NCI-H146 (cell line): ENCODE data around the gene CASR.

Source experiments
- DNase-seq: peaks from one replicate; lab custom pipeline; 2025; lab: John Stamatoyannopoulos, UW

CASR gene

DNA sequence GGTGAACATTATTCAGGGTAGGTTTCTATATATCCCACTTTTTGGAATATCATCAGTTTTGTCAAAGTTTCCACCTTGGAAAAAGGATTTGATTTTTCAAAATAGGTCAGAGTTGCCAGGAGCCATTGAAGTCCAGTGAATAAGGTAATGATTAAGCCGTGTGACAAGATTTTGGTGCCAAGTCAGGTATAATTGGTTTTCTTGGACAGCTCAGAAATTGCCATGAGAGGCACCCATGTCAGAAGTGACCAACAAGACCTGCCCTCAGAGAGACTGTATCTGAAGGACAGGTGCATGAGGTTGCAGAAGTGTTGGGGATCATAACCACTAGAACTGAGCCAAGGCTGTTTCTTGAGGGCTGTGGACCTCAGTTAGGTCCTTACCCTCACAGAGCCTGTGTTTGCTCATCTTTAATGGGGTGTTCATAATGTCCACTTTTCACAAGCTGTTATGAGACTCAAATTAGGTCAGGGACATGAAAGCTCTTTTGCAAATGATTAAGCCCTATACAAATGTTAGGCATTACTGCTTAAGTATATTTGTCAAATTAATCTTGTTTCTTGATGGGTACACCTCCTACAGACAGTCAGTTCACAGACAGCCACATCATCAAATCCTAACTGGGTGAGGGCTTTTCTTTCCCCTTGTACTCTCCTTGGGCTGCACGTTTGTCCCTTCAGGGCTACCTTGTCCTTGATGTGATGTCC lies 32.3 kb downstream of the CASR start:
- DNase-seq = no peak

DNA sequence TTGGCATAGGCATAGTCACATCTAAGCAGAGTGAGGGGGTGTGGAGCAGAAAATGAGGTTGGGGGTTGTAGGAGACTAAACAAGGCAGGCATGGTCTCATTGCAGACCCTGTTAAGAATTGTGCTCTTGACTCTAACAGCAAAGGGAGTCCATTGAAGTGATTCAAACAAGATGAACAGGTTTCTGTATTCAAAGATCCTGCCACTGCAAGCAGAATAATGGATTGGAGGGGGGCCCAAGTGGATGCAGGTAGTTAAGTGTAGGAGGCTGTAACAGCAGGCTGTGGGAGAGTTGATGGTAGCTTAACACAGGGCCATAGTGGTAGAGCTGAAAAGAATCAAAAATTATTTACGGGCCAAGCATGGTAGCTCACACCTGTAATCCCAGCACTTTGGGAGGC lies 34.4 kb downstream of the CASR start:
- no peak for DNase-seq

DNA sequence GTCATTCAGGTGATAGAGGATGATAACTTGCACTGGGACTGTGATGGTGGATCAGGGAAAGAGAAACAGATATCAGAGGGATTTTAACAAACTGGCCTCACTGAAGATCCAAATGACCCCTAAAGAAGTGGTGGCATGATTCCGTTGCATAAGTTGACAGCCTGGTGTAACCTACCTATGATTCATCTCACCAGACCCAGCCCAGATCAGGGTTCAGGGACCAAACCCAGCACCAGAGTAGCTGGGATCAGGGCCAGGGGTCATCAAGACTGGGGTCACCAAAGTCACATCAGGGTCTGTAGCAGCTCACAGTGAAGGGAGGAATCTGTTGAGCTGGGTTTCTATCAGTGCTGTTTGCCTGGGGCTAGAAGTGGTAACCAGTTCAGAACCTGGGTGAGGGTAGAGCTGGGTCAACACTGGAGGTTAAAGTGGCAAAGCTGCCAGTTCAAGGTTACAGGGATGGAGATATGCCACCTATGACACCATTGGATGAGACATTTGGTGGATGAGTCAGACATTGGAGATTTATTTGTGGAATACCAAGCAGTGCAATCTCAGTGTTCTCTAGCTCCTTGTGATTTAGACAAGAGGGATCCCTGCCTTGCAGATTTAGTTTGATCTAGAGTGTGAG lies 35.9 kb downstream of the CASR start:
- DNase-seq = no peak

DNA sequence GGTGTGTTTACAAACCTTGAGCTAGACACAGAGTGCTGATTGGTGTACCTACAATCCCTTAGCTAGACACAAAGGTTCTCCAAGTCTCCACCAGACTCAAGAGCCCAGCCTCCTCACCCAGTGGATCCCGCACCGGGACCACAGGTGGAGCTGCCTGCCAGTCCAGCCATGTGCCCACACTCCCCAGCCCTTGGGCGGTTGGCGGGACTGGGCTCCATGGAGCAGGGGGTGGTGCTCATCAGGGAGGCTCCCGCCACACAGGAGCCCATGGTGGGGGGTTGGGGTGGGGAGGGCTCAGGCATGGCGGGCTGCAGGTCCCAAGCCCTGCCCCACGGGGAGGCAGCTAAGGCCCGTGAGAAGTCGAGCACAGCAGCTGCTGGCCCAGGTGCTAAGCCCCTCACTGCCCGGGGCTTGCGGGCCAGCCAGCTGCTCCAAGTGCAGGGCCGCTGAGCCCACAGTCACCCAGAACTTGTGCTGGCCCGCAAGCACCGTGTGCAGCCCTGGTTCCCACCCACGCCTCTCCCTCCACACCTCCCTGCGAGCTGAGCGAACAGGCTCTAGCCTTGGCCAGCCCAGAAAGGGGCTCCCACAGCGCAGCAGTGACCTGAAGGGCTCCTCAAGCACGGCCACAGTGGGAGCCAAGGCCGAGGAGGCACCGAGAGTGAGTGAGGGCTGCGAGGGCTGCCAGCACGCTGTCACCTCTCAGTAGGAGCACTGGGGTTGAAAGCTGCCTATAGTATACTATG lies 43.7 kb downstream of the CASR start:
- DNase-seq = no peak

DNA sequence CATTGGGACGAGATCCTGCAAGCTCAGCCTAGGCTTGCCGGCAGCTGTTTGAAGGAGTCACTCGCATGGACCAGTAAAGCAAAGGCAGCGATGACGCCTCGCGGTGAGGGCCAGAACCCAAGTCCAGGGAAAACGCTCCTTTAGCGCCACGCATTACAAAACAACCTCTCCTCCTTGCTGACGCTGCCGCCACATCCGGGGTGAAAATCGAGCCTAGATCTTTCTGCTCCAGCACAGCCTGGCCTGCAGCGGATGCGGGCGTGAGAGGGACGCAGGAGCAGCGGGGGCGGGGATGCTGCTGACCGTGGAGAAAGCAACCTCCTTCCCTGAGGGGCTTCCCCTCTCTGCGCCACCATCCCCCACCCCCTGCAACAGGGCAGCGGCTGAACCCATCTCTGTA lies 46.7 kb downstream of the CASR start:
- no peak for DNase-seq

DNA sequence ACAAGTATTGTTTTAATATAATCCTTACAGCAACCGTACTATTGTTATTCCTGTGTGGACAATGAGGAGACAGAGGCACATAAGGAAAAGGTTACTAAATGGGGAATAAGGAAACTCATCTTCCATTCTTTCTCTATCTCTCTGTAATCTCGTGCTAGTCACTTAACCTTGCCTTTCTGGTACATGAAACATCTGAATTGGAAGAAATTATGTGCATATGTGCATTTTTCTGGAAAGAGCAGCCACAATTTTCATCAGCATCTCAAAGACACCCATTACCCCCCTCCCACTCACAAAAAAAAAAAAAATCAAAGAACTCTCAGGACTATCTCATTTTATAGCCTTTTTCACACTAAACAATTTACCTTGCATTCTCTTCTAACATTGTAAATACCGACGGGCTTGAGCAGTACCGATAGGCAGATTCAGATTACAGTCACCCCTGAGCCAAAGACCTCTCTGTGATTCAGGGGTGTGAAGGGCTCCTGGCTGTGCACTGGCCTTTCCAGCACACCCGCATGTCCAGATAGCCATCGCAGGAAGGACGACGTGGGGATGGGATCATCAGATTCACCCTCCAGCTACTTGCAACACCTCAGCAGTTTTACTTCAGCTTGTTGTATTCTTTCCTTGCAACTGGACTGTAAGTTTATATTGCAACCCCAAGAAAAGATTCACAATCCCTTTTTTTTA lies 48.1 kb downstream of the CASR start:
- DNase-seq = no peak

DNA sequence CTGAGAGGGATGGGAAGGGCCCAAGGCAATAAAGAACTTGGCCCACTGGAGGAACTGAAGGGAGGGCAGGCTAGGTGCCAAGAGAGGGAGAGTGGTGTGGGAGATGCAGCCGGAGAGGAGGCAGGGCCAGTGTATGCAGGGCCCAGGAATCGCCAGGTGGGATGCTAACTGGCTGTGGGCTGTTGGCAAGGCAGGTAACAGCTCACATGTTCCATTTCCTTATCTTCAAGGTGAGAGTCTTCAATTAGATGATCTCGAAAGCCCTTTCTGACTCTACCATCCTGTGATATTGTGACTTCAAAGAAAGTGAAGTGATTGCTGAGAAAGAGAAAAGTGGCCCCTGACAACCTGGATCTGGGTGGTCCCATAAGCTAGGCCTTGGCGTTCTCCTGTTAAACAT lies 49.0 kb downstream of the CASR start:
- no peak for DNase-seq

DNA sequence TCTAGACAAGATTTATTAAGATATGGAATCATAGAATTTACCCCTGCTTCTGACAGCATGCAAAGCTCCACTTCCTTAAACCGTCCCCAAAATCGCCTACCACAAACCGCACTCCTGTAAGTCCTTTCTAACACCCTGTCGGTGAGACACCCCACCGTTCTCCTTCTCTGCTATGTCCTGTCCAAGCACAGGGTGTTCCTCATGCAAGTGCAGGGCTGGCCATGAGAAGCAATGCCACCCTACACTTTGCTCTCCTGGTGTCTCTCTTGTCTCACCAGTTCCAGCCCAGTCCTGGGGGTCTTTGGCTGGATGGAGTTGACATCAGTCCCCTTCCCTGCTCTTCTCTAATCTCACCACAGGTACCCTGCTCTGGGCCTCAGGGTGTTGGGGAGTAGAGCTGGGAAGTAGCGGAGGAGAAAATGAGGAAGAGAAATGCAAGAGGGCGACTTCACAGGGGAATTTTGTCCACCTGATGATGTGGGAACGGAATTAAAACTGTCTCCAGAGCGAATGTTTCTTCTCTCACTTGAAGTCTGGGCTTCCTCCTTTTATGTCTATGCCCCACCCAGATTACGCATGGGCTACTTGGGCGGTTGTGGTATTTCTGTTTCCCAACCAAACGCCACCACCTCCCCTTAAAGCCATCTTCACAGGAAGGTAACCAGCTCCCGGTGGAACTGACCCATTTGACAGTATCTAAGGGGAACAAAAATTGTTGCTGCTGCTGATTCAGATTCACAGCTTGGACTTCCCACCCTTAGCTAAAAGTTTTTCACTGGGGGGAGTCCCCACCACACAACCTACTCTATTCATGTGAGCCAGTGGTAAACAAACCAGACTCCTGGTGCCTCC lies 49.9 kb downstream of the CASR start:
- no peak for DNase-seq

GRCh38 chr3:122234117-122234516 lies 50.6 kb downstream of the CASR start:
- no peak for DNase-seq

GRCh38 chr3:122235147-122235546 lies 51.7 kb downstream of the CASR start:
- DNase-seq = no peak

GRCh38 chr3:122239112-122239511 lies 55.6 kb downstream of the CASR start:
- DNase-seq = no peak

- DNase-seq = no peak
Measured at GRCh38 chr3:122245513-122246174, 62.2 kb downstream of the CASR start.

- DNase-seq = no peak
Measured at GRCh38 chr3:122246199-122246598, 62.7 kb downstream of the CASR start.

DNA sequence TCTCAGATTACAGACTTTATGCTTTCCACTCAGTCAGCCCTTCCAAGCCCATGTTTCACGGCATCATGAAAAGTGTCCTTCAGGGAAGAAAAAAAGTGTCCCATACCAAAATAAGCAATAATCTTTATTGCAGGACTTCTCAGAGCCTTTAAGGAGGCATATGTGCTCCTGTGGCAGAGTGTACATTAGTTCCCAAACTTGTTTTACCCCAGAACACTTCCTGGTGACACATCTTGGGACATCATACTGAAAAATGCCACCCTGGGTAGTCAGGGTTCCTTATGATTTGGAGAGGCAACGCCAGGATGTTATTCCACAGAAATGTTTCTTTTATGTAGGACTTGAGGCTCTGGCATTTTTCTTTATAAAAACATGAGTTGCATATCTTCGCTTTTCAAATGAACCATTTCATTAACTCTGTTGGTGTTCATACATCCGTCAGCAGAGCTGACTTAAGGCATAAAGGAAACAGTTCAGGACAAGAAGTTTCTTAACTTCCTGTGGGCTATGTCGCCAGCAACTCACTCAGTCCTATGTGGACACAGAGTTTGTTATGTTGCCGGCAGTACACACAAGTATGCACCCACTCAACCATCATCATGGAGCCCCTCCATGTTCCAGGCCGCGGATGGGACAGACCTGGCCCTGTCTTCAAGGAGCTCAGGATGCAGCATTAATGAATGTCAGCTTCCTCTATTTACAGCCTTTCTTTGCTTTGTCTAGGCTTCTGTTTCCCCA lies 63.8 kb downstream of the CASR start:
- no peak for DNase-seq

DNA sequence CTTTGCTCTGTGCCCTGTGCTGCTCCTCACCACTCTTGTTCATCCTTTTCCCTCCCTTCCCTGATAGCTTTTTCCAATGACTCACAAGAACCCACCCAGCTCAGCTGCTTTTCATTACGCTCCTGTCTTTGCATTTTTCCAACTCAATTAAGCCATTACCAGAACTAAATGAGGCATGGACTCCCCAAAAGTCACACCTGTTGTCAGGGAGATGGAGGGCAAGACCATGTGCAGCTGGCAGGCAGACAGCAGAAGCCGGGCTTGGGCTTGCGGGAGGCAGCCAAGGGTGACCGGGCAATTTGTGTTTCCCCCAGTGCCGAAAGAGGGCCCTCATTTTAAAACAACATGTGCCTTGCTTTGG lies 64.3 kb downstream of the CASR start:
- DNase-seq = no peak

DNA sequence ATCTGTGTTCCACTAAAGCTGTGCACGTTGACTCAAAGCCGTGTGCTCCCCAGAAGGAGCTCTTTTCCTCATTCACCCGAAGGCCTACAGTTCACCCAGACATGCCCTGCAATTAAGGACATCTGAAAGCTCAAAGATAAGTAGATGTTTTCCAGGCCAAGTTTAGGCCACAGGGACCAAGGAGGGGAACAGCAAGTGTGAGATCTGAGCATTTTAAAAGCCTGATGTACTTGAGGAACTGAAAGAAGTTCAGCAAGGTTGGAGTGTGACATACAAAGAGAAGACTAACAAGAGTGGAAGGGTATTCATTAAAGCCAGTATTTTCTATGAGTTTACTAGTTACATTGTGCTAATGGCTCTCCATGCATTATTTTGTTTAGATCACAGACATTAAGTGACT lies 68.0 kb downstream of the CASR start:
- DNase-seq = no peak

GRCh38 chr3:122253581-122253980 lies 70.1 kb downstream of the CASR start:
- no peak for DNase-seq

- no peak for DNase-seq
Measured at GRCh38 chr3:122255757-122256439, 72.4 kb downstream of the CASR start.

- DNase-seq = no peak
Measured at GRCh38 chr3:122257644-122258364, 74.3 kb downstream of the CASR start.
